Left colon (tissue), 2 donors: ENCODE measurements around the gene CAMKK1. TPM values are rescaled to one million over a fixed set of nuclear protein-coding genes. Genes with fewer than 3 reads are reported as not detected.
A peak's percentile ranks its signal among the peaks of the same experiment; 100 is the strongest.

Experiments used
- ATAC-seq: fragments of 200-7000 bp; cut with Tn5 transposase; one replicate; pipeline ENCODE4 v1.9.1; 2020; ENCODE audit warnings: mild to moderate bottlenecking, moderate library complexity
- DNase-seq, 2 donors: peaks; one replicate each; pipeline ENCODE4 v3.0.0-alpha.2; 2020
- intact Hi-C, 2 donors: fragments of 100-400 bp; cut with DNase I in 1 of 2; cut with micrococcal nuclease in 1 of 2; formaldehyde crosslinking; loops; one replicate each; pipeline versions ENCODE4 v1.11.2 to v1.14.0; 2022; cut with DNase I, micrococcal nuclease
- total RNA-seq, 2 donors: library from RNA; stranded (reverse); fragmentation: NEBNext Ultra II Directional; extraction: Animal tissue kit (Norgen Biotek cat#: 25700); gene quantifications; one replicate each; pipeline ENCODE4 v1.2.1, GENCODE V29; 2021
- donor health status: DM: no; HTN: no; CAD: no.
- donor health status: DM: yes; HTN: yes; CAD: no.

Gene CAMKK1
- total RNA-seq, 2 donors from 2014 or later = 5.0 to 6.3 TPM

DNA sequence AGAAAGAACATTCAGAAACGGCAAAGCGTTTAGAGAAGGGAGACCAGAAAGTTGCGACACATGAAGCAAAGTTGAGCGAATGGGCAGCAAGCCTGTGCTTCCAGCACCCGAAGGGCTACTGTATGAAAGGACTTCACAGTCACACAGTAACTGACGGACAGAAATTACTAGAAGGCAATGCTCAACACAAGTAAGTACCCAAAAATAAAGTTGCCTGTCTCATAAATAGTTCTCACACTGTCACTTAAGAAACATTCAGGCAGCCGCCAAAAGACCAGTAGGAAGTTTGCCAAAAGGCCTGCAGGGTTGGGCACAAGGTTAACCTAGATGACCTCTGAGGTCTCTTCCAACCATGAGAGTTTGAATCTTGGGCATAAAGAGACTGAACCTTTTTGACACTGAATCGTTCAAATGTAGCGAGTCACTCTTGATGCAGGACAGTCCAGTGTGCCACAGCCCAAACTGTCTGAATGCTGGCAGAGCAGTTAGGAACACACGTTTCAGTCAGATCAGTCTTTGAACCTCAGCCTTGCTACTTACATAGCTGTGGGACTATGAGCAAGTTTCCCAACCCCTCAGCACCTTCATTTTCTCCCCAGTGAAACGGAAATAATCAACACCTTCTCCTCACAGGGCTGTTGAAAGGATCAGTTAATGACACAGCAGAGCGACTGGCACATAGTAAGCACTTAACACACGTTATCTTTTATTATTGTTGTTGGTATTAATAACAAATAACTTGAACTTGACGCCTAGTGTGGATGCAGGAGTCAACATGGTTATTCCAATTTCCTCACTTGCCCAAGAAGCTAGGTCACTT is 57.2 kb downstream of the CAMKK1 start:
- ATAC-seq = no peak
- intact Hi-C loops = no loop called here
- DNase-seq = no peak

GRCh38 chr17:3834811-3835210 is 58.0 kb downstream of the CAMKK1 start:
- DNase-seq (no peak), ATAC-seq (no peak)
- intact Hi-C loops = no loop called here

GRCh38 chr17:3828852-3829232 is 64.0 kb downstream of the CAMKK1 start:
- DNase-seq = no peak
- intact Hi-C loops = no loop called here
- no peak for ATAC-seq

DNA sequence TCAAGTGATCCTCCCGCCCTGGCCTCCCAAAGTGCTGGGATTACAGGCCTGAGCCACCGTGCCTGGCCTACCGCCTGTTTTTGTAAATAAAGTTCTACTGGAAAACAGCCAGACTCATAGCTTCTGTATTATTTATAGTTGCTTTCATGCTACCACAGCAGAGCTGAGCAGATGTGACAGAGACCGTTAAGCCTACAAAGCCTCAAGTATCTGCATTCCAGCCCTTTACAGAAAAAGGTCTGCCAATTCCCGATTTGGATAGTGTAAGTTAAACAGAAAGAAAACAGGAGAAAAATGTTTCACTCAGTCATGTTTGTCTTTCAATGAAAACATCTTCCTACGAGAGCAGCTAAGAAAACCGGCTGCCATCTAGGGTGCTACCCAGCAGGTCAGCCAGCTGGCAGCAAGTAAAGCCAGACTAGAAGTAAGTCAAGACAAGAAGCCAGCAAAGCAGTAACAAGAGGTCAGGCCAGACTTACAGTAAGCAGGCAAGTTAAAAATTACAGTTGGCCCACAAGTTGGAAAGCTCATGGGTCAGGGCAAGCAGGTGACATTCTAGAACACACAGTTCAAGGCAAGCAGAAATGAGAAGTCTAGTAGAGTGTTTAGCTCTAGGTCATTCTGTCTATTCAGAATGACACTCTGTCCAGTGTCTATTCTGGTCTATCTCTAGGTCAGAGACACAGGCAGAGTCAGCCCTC is 64.6 kb downstream of the CAMKK1 start:
- intact Hi-C loops = no loop called here
- ATAC-seq = peak; percentile 13

GRCh38 chr17:3827124-3827773 is 65.6 kb downstream of the CAMKK1 start:
- ATAC-seq = peak; percentile 54
- intact Hi-C loops = no loop called here
- peak in 1 of 2 donors; percentile 70 for DNase-seq

More for the DNA sequence above, 64.6 kb downstream of the CAMKK1 start:
- peak in 1 of 2 donors; percentile 53 for DNase-seq

DNA sequence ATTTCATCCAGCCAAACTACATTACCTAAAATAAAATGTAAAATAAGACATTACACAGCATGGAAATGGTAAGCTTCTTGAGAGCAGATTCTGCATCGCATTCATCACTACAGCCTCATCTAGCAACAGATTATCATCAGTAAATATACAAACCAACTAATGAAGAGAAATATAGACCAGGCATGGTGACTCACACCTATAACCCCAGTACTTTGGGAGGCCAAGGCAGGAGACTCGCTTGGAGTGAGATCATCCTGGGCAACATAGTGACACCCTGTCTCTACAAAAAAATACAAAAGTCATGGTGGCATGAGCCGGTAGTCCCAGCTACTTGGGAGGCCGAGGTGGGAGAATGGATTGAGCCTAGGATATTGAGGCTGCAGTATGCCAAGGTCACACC is 66.7 kb downstream of the CAMKK1 start:
- ATAC-seq = no peak
- DNase-seq = no peak
- intact Hi-C loops = no loop called here

DNA sequence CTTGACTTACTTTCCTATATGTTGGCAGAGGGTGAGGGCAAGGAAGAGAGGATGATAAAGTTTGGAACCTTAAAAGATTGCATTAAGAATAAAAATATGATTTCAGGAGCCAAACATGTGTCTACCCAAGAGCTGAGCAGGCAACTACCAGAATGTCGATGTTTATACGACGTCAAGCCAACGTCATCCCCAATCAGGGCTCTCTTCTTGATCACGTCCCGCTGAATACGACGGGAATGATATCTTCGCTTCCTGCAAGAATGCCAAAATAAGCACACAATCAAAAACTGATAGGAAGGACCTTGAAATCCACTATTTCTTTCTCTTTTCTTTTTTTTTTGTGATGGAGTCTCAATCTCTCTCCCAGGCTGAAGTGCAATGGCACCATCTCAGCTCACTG is 71.8 kb downstream of the CAMKK1 start:
- DNase-seq = no peak
- ATAC-seq = no peak
- intact Hi-C loops = no loop called here

- intact Hi-C loops = no loop called here
- no peak for ATAC-seq
- DNase-seq = no peak
These were observed 74.1 kb downstream of the CAMKK1 start for GRCh38 chr17:3818786-3819185.

DNA sequence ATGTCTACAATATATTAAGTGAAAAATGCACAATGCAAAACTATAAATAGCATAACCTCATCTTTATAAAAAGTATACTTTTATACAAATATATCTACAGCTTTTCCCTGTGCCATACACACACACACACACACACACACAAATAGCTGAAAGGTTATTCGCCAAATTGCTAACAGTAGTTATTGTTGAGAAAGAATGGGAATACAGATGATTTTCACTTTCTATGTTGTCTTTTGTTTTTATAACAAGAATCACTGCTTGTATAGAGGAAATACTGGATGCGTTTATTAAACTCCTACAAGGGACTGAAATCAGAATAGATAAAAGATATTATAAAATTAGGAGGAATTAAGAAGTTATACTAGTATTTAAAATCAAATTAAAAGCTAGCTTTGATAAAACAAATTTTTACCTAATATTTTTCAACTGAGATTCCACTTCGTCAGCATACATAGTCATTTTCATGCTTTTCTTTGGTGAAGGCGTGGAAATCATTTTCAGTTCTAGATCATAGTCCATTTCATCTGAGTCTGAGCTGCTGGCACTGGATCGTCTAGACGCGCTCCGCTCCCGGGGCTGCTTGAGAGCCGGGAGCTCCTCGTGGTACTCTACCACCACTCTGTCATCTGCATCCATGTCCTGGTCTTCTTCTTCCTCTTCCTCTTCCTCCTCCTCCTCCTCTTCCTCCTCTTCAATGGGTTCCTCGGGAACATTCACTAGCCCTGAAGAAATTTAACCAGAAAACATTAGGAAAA is 74.8 kb downstream of the CAMKK1 start:
- intact Hi-C loops = no loop called here
- DNase-seq = no peak
- no peak for ATAC-seq

GRCh38 chr17:3815925-3816324 is 76.9 kb downstream of the CAMKK1 start:
- DNase-seq = no peak
- no peak for ATAC-seq
- intact Hi-C loops = no loop called here

GRCh38 chr17:3815122-3815521 is 77.7 kb downstream of the CAMKK1 start:
- ATAC-seq = no peak
- DNase-seq = no peak
- intact Hi-C loops = no loop called here

GRCh38 chr17:3814361-3814760 is 78.5 kb downstream of the CAMKK1 start:
- intact Hi-C loops = no loop called here
- DNase-seq = no peak
- no peak for ATAC-seq

DNA sequence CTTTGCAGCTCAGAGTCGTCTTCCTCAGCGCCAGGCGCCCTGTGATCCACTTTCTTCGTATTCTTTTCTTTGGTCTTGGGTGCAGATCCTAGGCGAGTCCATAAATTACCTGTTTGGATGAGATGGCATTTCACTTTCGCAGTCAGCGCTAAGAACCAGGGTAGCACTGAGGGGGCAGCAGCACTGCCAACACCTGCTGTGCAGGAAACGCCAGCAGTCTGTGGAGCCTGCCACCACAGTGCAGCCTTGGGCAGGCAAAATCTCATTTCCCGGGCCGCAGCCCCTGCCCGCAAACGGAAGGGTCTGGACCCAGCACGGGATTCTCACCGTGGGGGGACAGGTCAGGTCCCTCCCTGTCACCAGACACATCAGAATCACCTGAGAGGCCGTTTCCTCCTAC is 79.7 kb downstream of the CAMKK1 start:
- intact Hi-C loops = no loop called here
- no peak for DNase-seq
- no peak for ATAC-seq

GRCh38 chr17:3812771-3813170 is 80.1 kb downstream of the CAMKK1 start:
- DNase-seq (no peak), ATAC-seq (no peak)
- intact Hi-C loops = no loop called here

- intact Hi-C loops = no loop called here
- ATAC-seq = no peak
- no peak for DNase-seq
These were observed 80.6 kb downstream of the CAMKK1 start for GRCh38 chr17:3812284-3812683.
